Measurements from ENCODE around the gene COA1. TPM values are rescaled to one million over a fixed set of nuclear protein-coding genes. Genes with fewer than 3 reads are reported as not detected.
A peak's percentile ranks its signal among the peaks of the same experiment; 100 is the strongest.

Gene COA1
- total RNA-seq, 2 donors from 2014 or later = 36.8 to 52.4 TPM

GRCh38 chr7:43592326-43592725 lies 137.0 kb downstream of the COA1 start:
- intact Hi-C loops (cut with DNase I) = no loop called here
- Histone ChIP-seq H3K27me3 (no peaks in the 10 kb centered on the region), H3K27ac (peak overlapping the region in 2 of 4 donors; percentile 37 to 44), H3K36me3 (replicated peaks in 1 of 2; ENCODE audit: insufficient read depth in 1 of 2, low read depth in 2 of 2) (no peaks in the 10 kb centered on the region), H3K4me1 (peaks cover 47% of the 10 kb centered on the region), H3K9me3 (no peaks in the 10 kb centered on the region), H3K4me3 (no peak overlapping the region)
- DNase-seq = no peak
- TF ChIP-seq CTCF (IDR thresholded peaks at IDR 0.05) (no peak), POLR2A (IDR thresholded peaks at IDR 0.05) (no peak)
- WGBS, 2 donors = 78 to 84% methylated on average over 3 of the region's 3 CpGs
- peak; percentile 27 for ATAC-seq

GRCh38 chr7:43591558-43592180 lies 137.7 kb downstream of the COA1 start:
- intact Hi-C loops (cut with DNase I) = no loop called here
- Histone ChIP-seq H3K4me1 (peaks cover 54% of the 10 kb centered on the region), H3K27ac (peak overlapping the region in 3 of 4 donors; percentile 4 to 44 (median 37)), H3K4me3 (no peak overlapping the region), H3K27me3 (no peaks in the 10 kb centered on the region), H3K36me3 (replicated peaks in 1 of 2; ENCODE audit: insufficient read depth in 1 of 2, low read depth in 2 of 2) (no peaks in the 10 kb centered on the region), H3K9me3 (no peaks in the 10 kb centered on the region)
- no peak for TF ChIP-seq CTCF (IDR thresholded peaks at IDR 0.05)
- no peak for TF ChIP-seq POLR2A (IDR thresholded peaks at IDR 0.05)
- DNase-seq (no peak), ATAC-seq (peak; percentile 33)
- 10 to 22% methylated on average over 4 of the region's 4 CpGs for WGBS, 2 donors

- TF ChIP-seq POLR2A (IDR thresholded peaks at IDR 0.05) (no peak), CTCF (IDR thresholded peaks at IDR 0.05) (no peak)
Observed at GRCh38 chr7:43590862-43591557, 138.3 kb downstream of the COA1 start.

GRCh38 chr7:43589728-43590127 lies 139.6 kb downstream of the COA1 start:
- 95% methylated on average over 3 of the region's 3 CpGs for WGBS, 2 donors
- TF ChIP-seq POLR2A (IDR thresholded peaks at IDR 0.05) (no peak), CTCF (IDR thresholded peaks at IDR 0.05) (no peak)
- Histone ChIP-seq H3K27me3 (no peaks in the 10 kb centered on the region), H3K9me3 (no peaks in the 10 kb centered on the region), H3K36me3 (replicated peaks in 1 of 2; ENCODE audit: insufficient read depth in 1 of 2, low read depth in 2 of 2) (no peaks in the 10 kb centered on the region), H3K4me1 (peaks cover 71% of the 10 kb centered on the region), H3K4me3 (no peak overlapping the region), H3K27ac (no peak overlapping the region)
- DNase-seq = no peak
- no peak for ATAC-seq
- intact Hi-C loops (cut with DNase I) = no loop called here

More at GRCh38 chr7:43590862-43591557, 138.3 kb downstream of the COA1 start:
- no peak for DNase-seq
- Histone ChIP-seq H3K27ac (peak overlapping the region in 3 of 4 donors; percentile 4 to 44 (median 37)), H3K27me3 (no peaks in the 10 kb centered on the region), H3K4me3 (no peak overlapping the region), H3K4me1 (peaks cover 59% of the 10 kb centered on the region), H3K9me3 (no peaks in the 10 kb centered on the region), H3K36me3 (replicated peaks in 1 of 2; ENCODE audit: insufficient read depth in 1 of 2, low read depth in 2 of 2) (no peaks in the 10 kb centered on the region)
- no peak for ATAC-seq
- intact Hi-C loops (cut with DNase I) = no loop called here
- 53 to 64% methylated on average over 2 of the region's 2 CpGs for WGBS, 2 donors

Other genes starting within 250 kb of the COA1 start
- gene STK17A, start 146.4 kb downstream of the COA1 start, total RNA-seq = 10 to 100 TPM in 1 of 2 donors, 1 to 10 TPM in 1; 8.6 to 18.7 TPM
- gene BLVRA, start 29.2 kb upstream of the COA1 start, total RNA-seq = 10 to 100 TPM in 1 of 2 donors, 1 to 10 TPM in 1; 4.6 to 25.2 TPM
- 10 to 100 TPM; 81.7 to 99.9 TPM for gene MRPS24, start 140.0 kb upstream of the COA1 start, total RNA-seq
- gene URGCP, start 177.1 kb upstream of the COA1 start, total RNA-seq = 10 to 100 TPM; 15.6 to 22.1 TPM
- gene UBE2D4, start 196.9 kb upstream of the COA1 start, total RNA-seq = 10 to 100 TPM; 16.5 to 18.4 TPM